PC-9 (cell line): ENCODE data around the gene USP24.

Source experiments
- EZH2 ChIP-seq: fragments of 200-600 bp; sonication (generic); IDR thresholded peaks from 2 replicates; pipeline ENCODE4 v1.8.0; 2017; ENCODE audit warnings: antibody characterized with exemption, low read depth
- TF ChIP-seq, protein P1 (sequence below): fragments of 200-600 bp; sonication (generic); conservative IDR thresholded peaks from 2 replicates; pipeline ENCODE4 v1.6.1; 2017; ENCODE audit warnings: mixed run types, antibody characterized with exemption, mild to moderate bottlenecking, moderate library complexity

DNA sequence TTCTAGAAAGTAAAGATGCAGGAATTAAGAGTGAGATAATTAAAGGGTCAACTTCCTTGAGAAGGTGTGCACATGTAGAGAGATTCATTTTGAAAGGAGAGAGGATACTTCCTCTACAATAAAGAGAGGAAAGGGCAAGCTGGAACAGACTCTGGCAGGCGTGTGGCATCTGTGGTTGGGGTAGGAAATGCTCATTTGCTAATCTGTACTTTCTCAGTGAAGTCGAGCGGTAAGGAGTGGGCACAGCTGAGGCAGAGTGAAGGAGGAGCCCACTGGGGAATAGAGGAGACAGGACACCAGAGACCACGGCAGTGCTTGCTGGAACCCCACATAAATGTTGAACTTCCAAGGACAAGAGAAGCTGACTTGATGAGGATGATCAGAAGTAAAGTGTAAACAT is 126.8 kb downstream of the USP24 start:
- TF ChIP-seq EZH2: no peak
- TF ChIP-seq, protein P1, sequence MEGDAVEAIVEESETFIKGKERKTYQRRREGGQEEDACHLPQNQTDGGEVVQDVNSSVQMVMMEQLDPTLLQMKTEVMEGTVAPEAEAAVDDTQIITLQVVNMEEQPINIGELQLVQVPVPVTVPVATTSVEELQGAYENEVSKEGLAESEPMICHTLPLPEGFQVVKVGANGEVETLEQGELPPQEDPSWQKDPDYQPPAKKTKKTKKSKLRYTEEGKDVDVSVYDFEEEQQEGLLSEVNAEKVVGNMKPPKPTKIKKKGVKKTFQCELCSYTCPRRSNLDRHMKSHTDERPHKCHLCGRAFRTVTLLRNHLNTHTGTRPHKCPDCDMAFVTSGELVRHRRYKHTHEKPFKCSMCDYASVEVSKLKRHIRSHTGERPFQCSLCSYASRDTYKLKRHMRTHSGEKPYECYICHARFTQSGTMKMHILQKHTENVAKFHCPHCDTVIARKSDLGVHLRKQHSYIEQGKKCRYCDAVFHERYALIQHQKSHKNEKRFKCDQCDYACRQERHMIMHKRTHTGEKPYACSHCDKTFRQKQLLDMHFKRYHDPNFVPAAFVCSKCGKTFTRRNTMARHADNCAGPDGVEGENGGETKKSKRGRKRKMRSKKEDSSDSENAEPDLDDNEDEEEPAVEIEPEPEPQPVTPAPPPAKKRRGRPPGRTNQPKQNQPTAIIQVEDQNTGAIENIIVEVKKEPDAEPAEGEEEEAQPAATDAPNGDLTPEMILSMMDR: no peak
